GM23338 (cell line): ENCODE data around the gene IQSEC3. TPM values are rescaled to one million over a fixed set of nuclear protein-coding genes. Genes with fewer than 3 reads are reported as not detected.

Source experiments
- ATAC-seq: fragments of 200-7000 bp; cut with Tn5 transposase; 3 replicates; pipeline ENCODE4 v1.9.1; 2020
- DNase-seq: peaks from one replicate; pipeline ENCODE4 v3.0.0-alpha.2; 2015; ENCODE audit warnings: low spot score
- H2AFZ ChIP-seq: fragments of 200-600 bp; sonication (generic); 2 replicates; pipeline ENCODE4 v1.8.0; 2016; ENCODE audit warnings: antibody characterized with exemption, mild to moderate bottlenecking, moderate library complexity
- H3F3A ChIP-seq: fragments of 200-600 bp; sonication (generic); replicated peaks from 2 replicates; pipeline ENCODE4 v1.8.0; 2017; ENCODE audit warnings: antibody characterized with exemption, mixed run types, low read depth
- H3K27ac ChIP-seq: fragments of 200-600 bp; sonication (generic); 2 replicates; pipeline ENCODE4 v1.6.1; 2016; ENCODE audit warnings: low read depth
- H3K27me3 ChIP-seq: fragments of 200-600 bp; sonication (generic); 2 replicates; pipeline ENCODE4 v1.8.0; 2016; ENCODE audit warnings: mild to moderate bottlenecking, mixed run types, moderate library complexity; ENCODE audit not compliant: insufficient read depth
- H3K36me3 ChIP-seq: fragments of 200-600 bp; sonication (generic); 2 replicates; pipeline ENCODE4 v1.8.0; 2016; ENCODE audit warnings: mild to moderate bottlenecking; ENCODE audit not compliant: insufficient read depth
- H3K4me1 ChIP-seq: fragments of 200-600 bp; sonication (generic); 2 replicates; pipeline ENCODE4 v1.8.0; 2016; ENCODE audit warnings: mild to moderate bottlenecking, moderate library complexity; ENCODE audit not compliant: insufficient read depth
- H3K4me2 ChIP-seq: fragments of 200-600 bp; sonication (generic); 2 replicates; pipeline ENCODE4 v1.7.1; 2017; ENCODE audit warnings: mixed run types
- H3K4me3 ChIP-seq: fragments of 200-600 bp; sonication (generic); 2 replicates; pipeline ENCODE4 v1.6.1; 2016; ENCODE audit warnings: mixed run types
- H3K79me2 ChIP-seq: fragments of 200-600 bp; sonication (generic); replicated peaks from 2 replicates; pipeline ENCODE4 v1.8.0; 2017; ENCODE audit warnings: mild to moderate bottlenecking; ENCODE audit not compliant: insufficient read depth
- H3K9me2 ChIP-seq: fragments of 200-600 bp; sonication (generic); 2 replicates; pipeline ENCODE4 v1.8.0; 2017; ENCODE audit not compliant: insufficient read depth
- H4K20me1 ChIP-seq: fragments of 200-600 bp; sonication (generic); replicated peaks from 2 replicates; pipeline ENCODE4 v1.8.0; 2017; ENCODE audit warnings: mild to moderate bottlenecking; ENCODE audit not compliant: insufficient read depth
- H3K27ac Mint-ChIP-seq: 2 replicates; pipeline ENCODE4 v1.8.0; 2020; ENCODE audit warnings: inconsistent platforms, mild to moderate bottlenecking, moderate library complexity, mixed read lengths
- H3K27me3 Mint-ChIP-seq: 3 replicates; pipeline ENCODE4 v1.8.0; 2022; ENCODE audit warnings: low read depth, mild to moderate bottlenecking, moderate library complexity, mixed read lengths, inconsistent platforms; ENCODE audit not compliant: insufficient read depth, poor library complexity
- H3K36me3 Mint-ChIP-seq: 3 replicates; pipeline ENCODE4 v1.8.0; 2021; ENCODE audit warnings: low read depth, mild to moderate bottlenecking, inconsistent platforms, moderate library complexity, mixed read lengths
- H3K4me1 Mint-ChIP-seq: 3 replicates; pipeline ENCODE4 v1.8.0; 2020; ENCODE audit warnings: mild to moderate bottlenecking, inconsistent platforms, mixed read lengths
- H3K4me3 Mint-ChIP-seq: 3 replicates; pipeline ENCODE4 v1.8.0; 2021; ENCODE audit warnings: moderate library complexity, mild to moderate bottlenecking, inconsistent platforms, mixed read lengths
- H3K9me3 Mint-ChIP-seq: 3 replicates; pipeline ENCODE4 v1.8.0; 2020; ENCODE audit warnings: moderate library complexity, mild to moderate bottlenecking, inconsistent platforms, mixed read lengths
- CREB1 ChIP-seq: fragments of 250-450 bp; sonication (Bioruptor Pico); IDR thresholded peaks from 2 replicates; pipeline ENCODE4 v1.5.0; 2020; ENCODE audit warnings: low read depth, mild to moderate bottlenecking, moderate library complexity
- CTCF ChIP-seq, 2 experiments: fragments of 200-600 bp in 1 of 2; sonication (generic) in 1 of 2; conservative IDR thresholded peaks; 2 replicates each; pipeline versions ENCODE4 v1.5.1 to v1.6.1; 2016 to 2017; ENCODE audit warnings: antibody characterized with exemption in 2 of 2, low read depth in 2 of 2, mild to moderate bottlenecking in 2 of 2, moderate library complexity in 1 of 2
- ETS1 ChIP-seq: IDR thresholded peaks from 2 replicates; pipeline ENCODE4 v1.6.1; 2016; ENCODE audit warnings: antibody characterized with exemption
- EZH2 ChIP-seq: fragments of 200-600 bp; sonication (generic); IDR thresholded peaks from one replicate; pipeline ENCODE4 v1.8.0; 2017; ENCODE audit warnings: antibody characterized with exemption, mild to moderate bottlenecking, low read depth; ENCODE audit not compliant: unreplicated experiment
- EZH2phosphoT487 ChIP-seq: fragments of 200-600 bp; sonication (generic); IDR thresholded peaks from one replicate; pipeline ENCODE4 v1.8.1; 2018; ENCODE audit warnings: antibody characterized with exemption; ENCODE audit not compliant: unreplicated experiment
- JUNB ChIP-seq: IDR thresholded peaks from one replicate; pipeline ENCODE4 v1.6.1; 2016; ENCODE audit warnings: antibody characterized with exemption; ENCODE audit not compliant: unreplicated experiment
- NANOG ChIP-seq: IDR thresholded peaks from 2 replicates; pipeline ENCODE4 v1.6.1; 2016; ENCODE audit warnings: antibody characterized with exemption, borderline replicate concordance
- POLR2AphosphoS5 ChIP-seq: IDR thresholded peaks from 2 replicates; pipeline ENCODE4 v1.6.1; 2016; ENCODE audit warnings: antibody characterized with exemption, low read depth
- REST ChIP-seq: IDR thresholded peaks from one replicate; pipeline ENCODE4 v1.6.1; 2018; ENCODE audit warnings: antibody characterized with exemption; ENCODE audit not compliant: unreplicated experiment
- STAT1 ChIP-seq: IDR thresholded peaks from one replicate; pipeline ENCODE4 v1.6.1; 2016; ENCODE audit warnings: antibody characterized with exemption; ENCODE audit not compliant: unreplicated experiment
- ZNF114 ChIP-seq: fragments of 250-450 bp; sonication (Bioruptor Pico); IDR thresholded peaks from 2 replicates; pipeline ENCODE4 v1.5.0; 2020; ENCODE audit warnings: mild to moderate bottlenecking, moderate library complexity
- ZNF331 ChIP-seq: fragments of 250-450 bp; sonication (Bioruptor Pico); IDR thresholded peaks from 2 replicates; pipeline ENCODE4 v1.5.0; 2020; ENCODE audit warnings: low read depth, mild to moderate bottlenecking, moderate library complexity
- ZNF462 ChIP-seq: fragments of 250-450 bp; sonication (Bioruptor Pico); IDR thresholded peaks from 2 replicates; pipeline ENCODE4 v1.5.0; 2020; ENCODE audit warnings: mild to moderate bottlenecking, moderate library complexity
- polyA plus RNA-seq: library from polyadenylated mRNA; unstranded; fragments of >200 nt; fragmentation: Nextera tagmentation; extraction: Ambion mirVana; gene quantifications from 2 replicates; pipeline ENCODE4 v1.2.1, GENCODE V29; 2016
- total RNA-seq: library from RNA; depleted of rRNA; stranded (reverse); fragments of >200 nt; shearing (Covaris generic); gene quantifications from 2 replicates; pipeline ENCODE4 v1.2.3, GENCODE V29; 2014

Gene IQSEC3
- total and polyA plus RNA-seq, 2 experiments from 2014 or later, result 2.1 to 3.6 TPM

- H3K4me1 ChIP-seq, result peaks cover 26% of the 10 kb centered on the region
- no peaks in the 10 kb centered on the region for H3K36me3 ChIP-seq
- Mint-ChIP-seq H3K27ac (no peak overlapping the region), H3K4me1 (peaks cover 21% of the 10 kb centered on the region), H3K27me3 (peaks cover 25% of the 10 kb centered on the region), H3K4me3 (no peak overlapping the region), H3K9me3 (peaks cover 6% of the 10 kb centered on the region; the same call in 2 of the 3 replicates), H3K36me3 (no peaks in the 10 kb centered on the region)
- peaks cover 27% of the 10 kb centered on the region for H3K27me3 ChIP-seq
- no peak overlapping the region for H3K4me2 ChIP-seq
- no peak overlapping the region for H3K27ac ChIP-seq
- no peaks in the 10 kb centered on the region for H3K9me2 ChIP-seq
- no peaks in the 10 kb centered on the region for H3K79me2 ChIP-seq
- H3K4me3 ChIP-seq, result no peak overlapping the region
- no peaks in the 10 kb centered on the region for H4K20me1 ChIP-seq
- 0 out of 2 replicates have a peak, but pooled peaks cover 3% of the 10 kb centered on the region for H3F3A ChIP-seq
- TF ChIP-seq STAT1, result no peak
- TF ChIP-seq JUNB, result no peak
- TF ChIP-seq ZNF462, result no peak
- no peak for TF ChIP-seq EZH2phosphoT487
- TF ChIP-seq NANOG, result no peak
- TF ChIP-seq ZNF331 (CRISPR knock-in tag), result no peak
- no peak for TF ChIP-seq CREB1 (CRISPR knock-in tag)
- TF ChIP-seq REST, result no peak
- no peak for TF ChIP-seq POLR2AphosphoS5
- TF ChIP-seq ZNF114 (CRISPR knock-in tag), result no peak
- TF ChIP-seq ETS1, result no peak
- TF ChIP-seq CTCF (conservative IDR thresholded peaks at IDR 0.05; ENCODE audit: low read depth in 2 of 2), result no peak
- no peak for TF ChIP-seq EZH2
- no peak overlapping the region for H2AFZ ChIP-seq
- no peak for DNase-seq
- no peak for ATAC-seq
These were observed 132.1 kb downstream of the IQSEC3 start for GRCh38 chr12:198705-199104.
